ENCODE measurements around the gene PBX4.

- no peak for TF ChIP-seq CTCF (IDR thresholded peaks at IDR 0.05; ENCODE audit: poor library complexity)
- TF ChIP-seq EZH2phosphoT487 (IDR thresholded peaks at IDR 0.05; ENCODE audit: low read depth, severe bottlenecking, unreplicated experiment): no peak
- no peak for TF ChIP-seq EZH2 (IDR thresholded peaks at IDR 0.05; ENCODE audit: borderline replicate concordance)
These were observed 19.2 kb upstream of the PBX4 start for GRCh38 chr19:19637523-19638251.

All from hepatocyte (in vitro differentiated cells).